Measurements from ENCODE around the gene C1S.
"Not testable (repeated sequence)": the region's sequence is repeated elsewhere in the genome, so short reads cannot be mapped to it uniquely, and the experiment has no call there.

Gene C1S

GRCh38 chr12:7019043-7019569, 41.4 kb upstream of the C1S start:
- H3K4me1 ChIP-seq, result peaks cover 30 to 59% (median 37%) of the 10 kb centered on the region in 10 experiments
- H3K27me3 ChIP-seq, result no peaks in the 10 kb centered on the region
- H3K4me3 ChIP-seq, result peak overlapping the region; percentile 69 to 88 (median 80); a peak in 19 of 20 replicates
- no peaks in the 10 kb centered on the region for H3K9me3 ChIP-seq (replicated peaks in 1 of 11)
- H3K36me3 ChIP-seq, result peaks cover 3 to 20% (median 13%) of the 10 kb centered on the region in 11 experiments; a peak in 17 of 22 replicates
- H3K9ac ChIP-seq, result peak overlapping the region; percentile 79 to 88 (median 84); a peak in 21 of 22 replicates
- peak overlapping the region; percentile 52 to 88 (median 80) for H3K4me2 ChIP-seq
- TF ChIP-seq Cebpa-rat (IDR thresholded peaks at IDR 0.05), result no peak
- peaks cover 0 to 35% (median 7%) of the 10 kb centered on the region in 11 experiments; a peak in 8 of 22 replicates for H4K20me1 ChIP-seq
- peak overlapping the region in 10 of 11 experiments; percentile 80 to 94 (median 85); a peak in 21 of 22 replicates for H3K27ac ChIP-seq

DNA sequence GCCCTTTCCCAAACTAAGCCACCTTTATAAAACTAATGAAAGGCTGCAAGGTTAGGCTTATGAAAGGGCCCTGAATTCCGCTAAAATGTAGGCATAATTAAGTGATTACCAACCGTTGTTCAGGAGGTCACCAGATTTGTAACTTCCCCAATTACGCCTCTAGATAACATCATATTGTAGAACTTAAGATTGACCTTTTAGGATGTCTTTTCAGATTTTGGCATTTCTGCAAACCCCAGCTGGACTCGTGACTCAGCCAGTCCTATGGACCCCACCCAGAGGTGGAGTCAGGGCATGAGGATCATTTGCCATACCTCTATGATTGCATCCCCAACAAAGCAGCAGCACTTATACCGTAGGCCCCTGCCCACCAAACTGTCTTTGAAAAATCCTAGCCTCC, 38.6 kb upstream of the C1S start:
- Histone ChIP-seq H3K4me3 (no peak overlapping the region), H3K27ac (no peak overlapping the region), H3K4me2 (peak overlapping the region in 2 of 11 experiments; percentile 0 to 20; a peak in 1 of 22 replicates), H3K9ac (no peak overlapping the region), H3K36me3 (no peaks in the 10 kb centered on the region), H4K20me1 (peaks cover 0 to 9% (median 0%) of the 10 kb centered on the region in 11 experiments; a peak in 3 of 22 replicates), H3K27me3 (no peaks in the 10 kb centered on the region), H3K4me1 (peaks cover 14 to 31% (median 19%) of the 10 kb centered on the region in 10 experiments), H3K9me3 (replicated peaks in 1 of 11) (no peaks in the 10 kb centered on the region)
- no peak for TF ChIP-seq Cebpa-rat (IDR thresholded peaks at IDR 0.05)

DNA sequence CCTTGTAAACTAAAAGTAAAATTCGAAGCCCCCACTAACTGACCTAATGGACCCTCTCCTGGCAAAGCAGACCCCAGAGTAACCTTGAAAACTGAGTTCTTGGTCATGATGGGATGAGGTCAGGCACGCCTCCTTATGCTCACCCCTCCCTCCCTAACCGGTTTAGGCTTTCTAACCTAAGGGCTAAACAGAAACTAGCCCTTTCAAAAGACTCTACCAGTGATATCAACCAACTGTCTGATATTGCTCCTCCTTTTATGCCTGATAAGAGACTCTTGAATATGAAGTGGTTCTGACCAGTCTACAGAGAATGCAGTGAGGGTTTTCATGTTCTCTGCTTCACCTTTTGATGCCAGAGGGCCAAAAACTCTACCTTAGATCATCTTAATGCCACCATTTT, 37.4 kb upstream of the C1S start:
- Histone ChIP-seq H3K9me3 (replicated peaks in 1 of 11) (no peaks in the 10 kb centered on the region), H3K4me2 (no peak overlapping the region), H3K36me3 (no peaks in the 10 kb centered on the region), H4K20me1 (no peaks in the 10 kb centered on the region), H3K9ac (no peak overlapping the region), H3K27ac (no peak overlapping the region), H3K27me3 (no peaks in the 10 kb centered on the region), H3K4me1 (peaks cover 6 to 26% (median 11%) of the 10 kb centered on the region in 10 experiments), H3K4me3 (no peak overlapping the region)
- no peak for TF ChIP-seq Cebpa-rat (IDR thresholded peaks at IDR 0.05)

- no peak overlapping the region for H3K9ac ChIP-seq
- TF ChIP-seq Cebpa-rat (IDR thresholded peaks at IDR 0.05), result no peak
- H3K4me1 ChIP-seq, result peaks cover 0 to 5% (median 0%) of the 10 kb centered on the region in 10 experiments; a peak in 5 of 20 replicates
- no peak overlapping the region for H3K27ac ChIP-seq
- H4K20me1 ChIP-seq, result no peaks in the 10 kb centered on the region; a peak in 1 of 22 replicates
- H3K27me3 ChIP-seq, result no peaks in the 10 kb centered on the region
- H3K4me2 ChIP-seq, result no peak overlapping the region
- no peak overlapping the region for H3K4me3 ChIP-seq
- H3K9me3 ChIP-seq (replicated peaks in 1 of 11), result peaks cover 0 to 14% (median 6%) of the 10 kb centered on the region in 11 experiments; a peak in 2 of 22 replicates
- no peaks in the 10 kb centered on the region for H3K36me3 ChIP-seq
Measured at GRCh38 chr12:7026854-7027253, 33.7 kb upstream of the C1S start.

GRCh38 chr12:7031306-7031705, 29.2 kb upstream of the C1S start:
- TF ChIP-seq Cebpa-rat (IDR thresholded peaks at IDR 0.05), result no peak
- Histone ChIP-seq H3K27ac (no peak overlapping the region), H3K4me3 (no peak overlapping the region), H3K9me3 (replicated peaks in 1 of 11) (peaks cover 0 to 14% (median 6%) of the 10 kb centered on the region in 11 experiments; a peak in 2 of 22 replicates), H3K4me2 (no peak overlapping the region), H3K4me1 (peaks cover 0 to 4% (median 0%) of the 10 kb centered on the region in 10 experiments; a peak in 2 of 20 replicates), H4K20me1 (no peaks in the 10 kb centered on the region; a peak in 1 of 22 replicates), H3K27me3 (no peaks in the 10 kb centered on the region), H3K9ac (no peak overlapping the region), H3K36me3 (no peaks in the 10 kb centered on the region)

DNA sequence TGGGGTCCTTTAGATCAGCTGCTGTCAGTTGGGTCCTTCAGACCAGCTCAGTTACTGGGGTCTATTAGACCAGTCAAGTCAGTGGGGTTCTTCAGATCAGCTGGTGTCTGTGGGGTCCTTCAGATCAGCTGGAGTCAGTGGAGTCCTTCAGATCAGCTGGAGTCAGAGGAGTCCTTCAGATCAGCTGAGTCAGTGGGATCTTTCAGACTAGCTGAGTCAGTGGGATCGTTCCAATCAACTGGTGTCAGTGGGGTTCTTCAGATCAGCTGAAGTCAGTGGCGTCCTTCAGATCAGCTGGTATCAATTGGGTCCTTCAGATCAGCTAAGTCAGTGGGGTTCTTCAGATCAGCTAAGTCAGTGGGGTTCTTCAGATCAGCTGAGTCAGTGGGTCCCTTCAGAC, 27.5 kb upstream of the C1S start:
- no peaks in the 10 kb centered on the region for H3K36me3 ChIP-seq
- peaks cover 0 to 14% (median 6%) of the 10 kb centered on the region in 11 experiments; a peak in 2 of 22 replicates for H3K9me3 ChIP-seq (replicated peaks in 1 of 11)
- H3K9ac ChIP-seq, result no peak overlapping the region
- no peak for TF ChIP-seq Cebpa-rat (IDR thresholded peaks at IDR 0.05)
- H3K4me1 ChIP-seq, result peaks cover 0 to 5% (median 0%) of the 10 kb centered on the region in 10 experiments; a peak in 4 of 20 replicates
- H3K27me3 ChIP-seq, result no peaks in the 10 kb centered on the region
- H4K20me1 ChIP-seq, result no peaks in the 10 kb centered on the region; a peak in 1 of 22 replicates
- H3K4me3 ChIP-seq, result no peak overlapping the region
- H3K4me2 ChIP-seq, result no peak overlapping the region
- no peak overlapping the region for H3K27ac ChIP-seq

GRCh38 chr12:7034464-7034863, 26.1 kb upstream of the C1S start:
- no peaks in the 10 kb centered on the region for H3K36me3 ChIP-seq
- H3K9me3 ChIP-seq (replicated peaks in 1 of 11), result peaks cover 0 to 14% (median 6%) of the 10 kb centered on the region in 11 experiments; a peak in 2 of 22 replicates
- no peak overlapping the region for H3K9ac ChIP-seq
- no peak overlapping the region for H3K4me3 ChIP-seq
- no peaks in the 10 kb centered on the region for H3K27me3 ChIP-seq
- no peaks in the 10 kb centered on the region; a peak in 1 of 22 replicates for H4K20me1 ChIP-seq
- peaks cover 0 to 5% (median 0%) of the 10 kb centered on the region in 10 experiments; a peak in 4 of 20 replicates for H3K4me1 ChIP-seq
- H3K4me2 ChIP-seq, result no peak overlapping the region
- no peak for TF ChIP-seq Cebpa-rat (IDR thresholded peaks at IDR 0.05)
- H3K27ac ChIP-seq, result no peak overlapping the region

DNA sequence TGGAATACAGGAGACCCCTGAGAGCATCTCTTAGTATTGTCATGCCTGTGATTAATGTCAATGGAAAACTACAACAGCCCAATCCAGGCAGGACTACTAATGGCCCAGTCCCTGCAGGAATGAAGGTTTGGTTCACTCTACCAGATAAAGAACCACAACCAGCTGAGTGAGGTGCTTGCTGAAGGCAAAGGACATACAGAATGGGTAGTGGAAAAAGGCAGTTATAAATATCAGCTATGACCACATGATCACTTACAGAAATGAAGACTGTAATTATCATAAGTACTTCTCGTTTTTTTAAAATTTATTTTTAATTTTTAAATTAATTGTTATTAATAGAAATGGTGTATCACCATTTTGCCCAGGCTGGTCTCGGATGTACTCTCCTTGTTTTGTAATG, 25.1 kb upstream of the C1S start:
- no peaks in the 10 kb centered on the region; a peak in 1 of 22 replicates for H4K20me1 ChIP-seq
- no peak overlapping the region for H3K27ac ChIP-seq
- no peaks in the 10 kb centered on the region for H3K36me3 ChIP-seq
- H3K4me1 ChIP-seq, result peaks cover 0 to 5% (median 0%) of the 10 kb centered on the region in 10 experiments; a peak in 4 of 20 replicates
- H3K9me3 ChIP-seq (replicated peaks in 1 of 11), result peaks cover 0 to 12% (median 4%) of the 10 kb centered on the region in 11 experiments; a peak in 2 of 22 replicates
- no peaks in the 10 kb centered on the region for H3K27me3 ChIP-seq
- peak overlapping the region in 2 of 11 experiments; percentile 20 to 28; a peak in 2 of 22 replicates for H3K4me2 ChIP-seq
- no peak overlapping the region for H3K9ac ChIP-seq
- no peak overlapping the region for H3K4me3 ChIP-seq
- no peak for TF ChIP-seq Cebpa-rat (IDR thresholded peaks at IDR 0.05)

- not testable (repeated sequence) for H3K9ac ChIP-seq; H4K20me1 ChIP-seq; H3K4me2 ChIP-seq; H3K36me3 ChIP-seq; H3K27ac ChIP-seq; H3K4me1 ChIP-seq; H3K4me3 ChIP-seq; H3K27me3 ChIP-seq; H3K9me3 ChIP-seq (replicated peaks in 1 of 11)
Measured at GRCh38 chr12:7037411-7037810, 23.1 kb upstream of the C1S start.

Data from BLaER1 treated with 17β-estradiol and CSF1 and Interleukin-3, amounts not matched to agents 10 nM and 100 nM (cell line).